Stimulated activated CD4-positive, alpha-beta T cell treated with anti-CD3 and anti-CD28 coated beads, Interleukin-4, amount 100 ng/mL, for 48 hours (primary cell): ENCODE data around the gene ATP8A2.

Source experiments
- DNase-seq, 2 donors: peaks; one replicate each; pipeline ENCODE4 v3.0.0-alpha.2; 2020; ENCODE audit warnings: low read depth in 2 of 2

Gene ATP8A2

GRCh38 chr13:25684491-25684890 is 312.7 kb downstream of the ATP8A2 start:
- no peak for DNase-seq

GRCh38 chr13:25686831-25687470 is 315.2 kb downstream of the ATP8A2 start:
- no peak for DNase-seq

GRCh38 chr13:25687471-25688225 is 315.9 kb downstream of the ATP8A2 start:
- DNase-seq = no peak

GRCh38 chr13:25688536-25688935 is 316.8 kb downstream of the ATP8A2 start:
- no peak for DNase-seq

- DNase-seq = no peak
Measured at GRCh38 chr13:25689539-25689938, 317.8 kb downstream of the ATP8A2 start.

GRCh38 chr13:25690582-25690981 is 318.8 kb downstream of the ATP8A2 start:
- no peak for DNase-seq

- no peak for DNase-seq
Measured at GRCh38 chr13:25691654-25692053, 319.9 kb downstream of the ATP8A2 start.

GRCh38 chr13:25692099-25692498 is 320.3 kb downstream of the ATP8A2 start:
- DNase-seq = no peak

GRCh38 chr13:25699056-25699455 is 327.3 kb downstream of the ATP8A2 start:
- DNase-seq = no peak

- DNase-seq = no peak
Measured at GRCh38 chr13:25699600-25699999, 327.8 kb downstream of the ATP8A2 start.

- DNase-seq = no peak
Measured at GRCh38 chr13:25701304-25701703, 329.5 kb downstream of the ATP8A2 start.

GRCh38 chr13:25702386-25702785 is 330.6 kb downstream of the ATP8A2 start:
- DNase-seq = no peak

- no peak for DNase-seq
Measured at GRCh38 chr13:25707726-25708125, 336.0 kb downstream of the ATP8A2 start.

GRCh38 chr13:25708268-25708667 is 336.5 kb downstream of the ATP8A2 start:
- no peak for DNase-seq

- DNase-seq = no peak
Measured at GRCh38 chr13:25709088-25709487, 337.3 kb downstream of the ATP8A2 start.

GRCh38 chr13:25715760-25716159 is 344.0 kb downstream of the ATP8A2 start:
- DNase-seq = no peak

GRCh38 chr13:25717666-25718197 is 346.0 kb downstream of the ATP8A2 start:
- no peak for DNase-seq

GRCh38 chr13:25719666-25720065 is 347.9 kb downstream of the ATP8A2 start:
- no peak for DNase-seq

GRCh38 chr13:25722893-25723292 is 351.1 kb downstream of the ATP8A2 start:
- no peak for DNase-seq

GRCh38 chr13:25725104-25725503 is 353.3 kb downstream of the ATP8A2 start:
- DNase-seq = no peak

GRCh38 chr13:25727250-25727649 is 355.5 kb downstream of the ATP8A2 start:
- no peak for DNase-seq

GRCh38 chr13:25727810-25728209 is 356.0 kb downstream of the ATP8A2 start:
- no peak for DNase-seq

- DNase-seq = no peak
Measured at GRCh38 chr13:25729201-25729600, 357.4 kb downstream of the ATP8A2 start.
